Measurements from ENCODE around the gene TBL1X.

The TBL1X gene

DNA sequence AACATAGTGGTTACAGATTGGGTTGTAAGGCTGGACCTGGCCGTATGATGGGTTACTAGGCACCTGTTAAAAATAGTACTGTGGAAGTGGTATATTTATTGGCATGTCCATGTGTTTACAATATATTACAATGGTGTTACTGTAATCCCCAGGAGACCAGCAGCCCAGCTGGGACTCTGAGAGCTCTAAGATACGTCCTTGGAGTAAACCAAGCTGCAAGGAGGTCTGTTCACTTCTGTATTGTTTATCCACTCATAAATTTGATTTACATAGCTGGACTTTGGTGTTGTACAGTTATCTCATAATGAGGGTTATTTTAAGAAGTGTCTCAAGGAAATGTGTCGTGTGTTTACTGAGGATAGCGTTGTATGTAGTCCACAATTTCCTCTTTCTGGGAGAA, 93.8 kb downstream of the TBL1X start:
- no peaks in the 10 kb centered on the region for H3K4me1 ChIP-seq
- H3K27me3 ChIP-seq (ENCODE audit: control insufficient read depth, insufficient read depth, low read length), result no peaks in the 10 kb centered on the region
- H3K4me2 ChIP-seq (ENCODE audit: low read length), result no peak overlapping the region
- H3K79me2 ChIP-seq, result no peaks in the 10 kb centered on the region
- no peak overlapping the region for H3K4me3 ChIP-seq (ENCODE audit: low read depth, low read length)
- no peak overlapping the region for H3K27ac ChIP-seq
- TF ChIP-seq, protein P1, sequence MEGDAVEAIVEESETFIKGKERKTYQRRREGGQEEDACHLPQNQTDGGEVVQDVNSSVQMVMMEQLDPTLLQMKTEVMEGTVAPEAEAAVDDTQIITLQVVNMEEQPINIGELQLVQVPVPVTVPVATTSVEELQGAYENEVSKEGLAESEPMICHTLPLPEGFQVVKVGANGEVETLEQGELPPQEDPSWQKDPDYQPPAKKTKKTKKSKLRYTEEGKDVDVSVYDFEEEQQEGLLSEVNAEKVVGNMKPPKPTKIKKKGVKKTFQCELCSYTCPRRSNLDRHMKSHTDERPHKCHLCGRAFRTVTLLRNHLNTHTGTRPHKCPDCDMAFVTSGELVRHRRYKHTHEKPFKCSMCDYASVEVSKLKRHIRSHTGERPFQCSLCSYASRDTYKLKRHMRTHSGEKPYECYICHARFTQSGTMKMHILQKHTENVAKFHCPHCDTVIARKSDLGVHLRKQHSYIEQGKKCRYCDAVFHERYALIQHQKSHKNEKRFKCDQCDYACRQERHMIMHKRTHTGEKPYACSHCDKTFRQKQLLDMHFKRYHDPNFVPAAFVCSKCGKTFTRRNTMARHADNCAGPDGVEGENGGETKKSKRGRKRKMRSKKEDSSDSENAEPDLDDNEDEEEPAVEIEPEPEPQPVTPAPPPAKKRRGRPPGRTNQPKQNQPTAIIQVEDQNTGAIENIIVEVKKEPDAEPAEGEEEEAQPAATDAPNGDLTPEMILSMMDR (IDR thresholded peaks at IDR 0.05), result no peak
- H3K36me3 ChIP-seq (ENCODE audit: control insufficient read depth, insufficient read depth, low read length), result no peaks in the 10 kb centered on the region
- no peak overlapping the region for H3K9ac ChIP-seq
- H3K9me3 ChIP-seq (ENCODE audit: control insufficient read depth, low read length), result no peaks in the 10 kb centered on the region
- no peak overlapping the region for H2AFZ ChIP-seq

DNA sequence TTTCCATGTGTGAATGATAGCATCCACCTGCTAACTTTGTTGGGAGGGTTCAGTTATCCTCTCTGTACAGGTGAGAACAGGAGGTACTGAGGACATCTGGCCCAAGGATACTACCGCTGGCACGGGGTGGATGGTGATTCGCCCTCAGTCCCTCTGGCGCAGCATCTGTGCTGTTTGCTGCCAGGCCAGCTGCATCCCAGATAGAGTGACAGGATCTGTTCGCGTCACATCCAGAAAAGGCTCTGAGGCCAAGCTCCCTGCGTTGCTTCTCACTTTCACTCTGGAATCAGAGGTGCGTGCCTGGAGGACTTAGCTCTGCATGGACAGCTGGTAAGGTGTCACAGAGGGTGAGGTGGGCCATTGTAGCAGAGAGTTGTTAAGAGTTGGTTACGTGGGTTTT, 95.4 kb downstream of the TBL1X start:
- TF ChIP-seq, protein P1 (IDR thresholded peaks at IDR 0.05), result no peak
- Histone ChIP-seq H3K27me3 (ENCODE audit: control insufficient read depth, insufficient read depth, low read length) (no peaks in the 10 kb centered on the region), H3K4me3 (ENCODE audit: low read depth, low read length) (no peak overlapping the region), H3K9me3 (ENCODE audit: control insufficient read depth, low read length) (no peaks in the 10 kb centered on the region), H3K27ac (no peak overlapping the region), H2AFZ (no peak overlapping the region), H3K36me3 (ENCODE audit: control insufficient read depth, insufficient read depth, low read length) (no peaks in the 10 kb centered on the region), H3K9ac (no peak overlapping the region), H3K4me1 (no peaks in the 10 kb centered on the region), H3K79me2 (no peaks in the 10 kb centered on the region), H3K4me2 (ENCODE audit: low read length) (no peak overlapping the region)

DNA sequence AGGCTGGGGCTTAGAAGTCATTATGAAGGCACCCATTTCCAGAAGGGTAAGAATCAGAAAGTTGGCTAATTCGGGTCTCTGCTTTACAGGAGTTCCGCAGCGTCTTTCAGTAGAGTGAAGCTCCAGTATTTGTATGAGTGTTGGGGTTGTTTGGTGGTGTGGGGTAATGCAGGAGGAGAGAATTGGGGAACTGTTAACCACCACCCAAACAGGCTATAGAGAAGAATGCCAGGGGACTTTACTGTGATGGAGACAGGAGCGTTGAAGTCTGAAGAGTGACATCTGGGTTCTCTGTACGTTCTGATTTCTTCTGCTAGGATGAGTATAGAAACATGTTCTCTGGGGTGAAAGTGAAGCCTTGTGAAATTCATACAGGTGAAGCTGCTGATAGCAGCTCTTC, 96.3 kb downstream of the TBL1X start:
- Histone ChIP-seq H3K9me3 (ENCODE audit: control insufficient read depth, low read length) (no peaks in the 10 kb centered on the region), H3K9ac (no peak overlapping the region), H3K4me3 (ENCODE audit: low read depth, low read length) (no peak overlapping the region), H2AFZ (no peak overlapping the region), H3K27ac (no peak overlapping the region), H3K36me3 (ENCODE audit: control insufficient read depth, insufficient read depth, low read length) (no peaks in the 10 kb centered on the region), H3K79me2 (no peaks in the 10 kb centered on the region), H3K4me1 (no peaks in the 10 kb centered on the region), H3K27me3 (ENCODE audit: control insufficient read depth, insufficient read depth, low read length) (no peaks in the 10 kb centered on the region), H3K4me2 (ENCODE audit: low read length) (no peak overlapping the region)
- TF ChIP-seq, protein P1 (IDR thresholded peaks at IDR 0.05), result no peak

DNA sequence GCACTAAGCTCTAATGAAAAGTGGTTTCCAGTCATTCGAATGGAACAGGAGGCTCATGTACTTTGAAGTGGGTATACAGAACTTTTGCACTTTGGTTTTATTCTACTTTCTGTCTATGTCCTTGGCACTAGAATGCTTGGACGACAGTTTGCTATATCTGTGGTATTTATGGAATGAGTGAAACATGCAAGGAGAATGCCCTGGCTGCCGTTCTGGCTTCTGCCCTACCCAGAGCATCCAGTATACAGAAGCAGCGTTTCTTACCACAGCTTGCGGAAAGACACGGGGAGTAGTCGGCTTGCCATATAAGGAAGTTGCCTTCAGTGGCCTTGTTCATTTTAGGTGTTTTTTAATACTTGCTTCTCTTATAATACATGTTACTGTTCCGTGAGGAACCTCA, 98.0 kb downstream of the TBL1X start:
- H3K79me2 ChIP-seq, result no peaks in the 10 kb centered on the region
- no peak overlapping the region for H3K4me2 ChIP-seq (ENCODE audit: low read length)
- no peak overlapping the region for H3K27ac ChIP-seq
- no peaks in the 10 kb centered on the region for H3K4me1 ChIP-seq
- H3K36me3 ChIP-seq (ENCODE audit: control insufficient read depth, insufficient read depth, low read length), result no peaks in the 10 kb centered on the region
- no peaks in the 10 kb centered on the region for H3K9me3 ChIP-seq (ENCODE audit: control insufficient read depth, low read length)
- H3K9ac ChIP-seq, result no peak overlapping the region
- H3K27me3 ChIP-seq (ENCODE audit: control insufficient read depth, insufficient read depth, low read length), result no peaks in the 10 kb centered on the region
- H3K4me3 ChIP-seq (ENCODE audit: low read depth, low read length), result no peak overlapping the region
- H2AFZ ChIP-seq, result no peak overlapping the region
- TF ChIP-seq, protein P1 (IDR thresholded peaks at IDR 0.05), result no peak

DNA sequence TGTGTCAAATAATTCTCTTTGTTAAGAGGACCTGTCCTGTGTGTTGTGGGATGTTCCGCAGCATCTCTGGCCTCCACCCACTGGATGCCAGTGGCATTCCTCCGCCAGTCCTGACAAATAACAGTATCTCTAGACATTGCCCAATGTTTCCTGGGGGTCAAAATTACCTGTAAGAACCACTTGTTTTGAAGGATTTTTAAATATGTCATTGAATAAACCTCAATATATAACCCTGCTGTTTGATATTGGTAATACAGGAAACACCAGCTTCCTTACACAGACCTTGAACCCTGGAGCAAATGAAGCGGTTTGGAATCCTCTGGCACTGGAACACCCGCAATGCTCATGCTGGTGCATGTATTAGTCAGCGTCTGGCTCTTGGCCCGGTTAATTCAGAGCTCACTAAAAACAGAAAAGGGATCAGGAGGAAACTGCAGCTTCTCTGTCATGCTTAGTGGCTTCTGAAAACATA, 101.3 kb downstream of the TBL1X start:
- Histone ChIP-seq H3K36me3 (ENCODE audit: control insufficient read depth, insufficient read depth, low read length) (no peaks in the 10 kb centered on the region), H3K27ac (no peak overlapping the region), H3K9ac (no peak overlapping the region), H3K4me2 (ENCODE audit: low read length) (no peak overlapping the region), H3K4me3 (ENCODE audit: low read depth, low read length) (no peak overlapping the region), H3K27me3 (ENCODE audit: control insufficient read depth, insufficient read depth, low read length) (no peaks in the 10 kb centered on the region), H2AFZ (no peak overlapping the region), H3K9me3 (ENCODE audit: control insufficient read depth, low read length) (no peaks in the 10 kb centered on the region), H3K79me2 (no peaks in the 10 kb centered on the region), H3K4me1 (no peaks in the 10 kb centered on the region)
- TF ChIP-seq, protein P1 (IDR thresholded peaks at IDR 0.05), result no peak
